Liver (tissue), 3 donors: ENCODE data around the gene CCNH.

Experiments used
- CTCF ChIP-seq: fragments of 150-350 bp; IDR thresholded peaks from 2 replicates; pipeline ENCODE4 v1.5.1; 2017; ENCODE audit warnings: improper control_type of control experiment, low read depth, low read length; ENCODE audit not compliant: missing input control
- EGR1 ChIP-seq, 2 donors: IDR thresholded peaks; 2 replicates each; pipeline ENCODE4 v1.6.1; 2016 to 2018; ENCODE audit warnings: antibody characterized with exemption in 2 of 2, low read depth in 2 of 2
- GABPA ChIP-seq, 2 donors: IDR thresholded peaks in 1 of 2; conservative IDR thresholded peaks in 1 of 2; 2 replicates each; pipeline ENCODE4 v1.6.1; 2016; ENCODE audit warnings: antibody characterized with exemption in 2 of 2, mild to moderate bottlenecking in 1 of 2, moderate library complexity in 1 of 2
- HNF4A ChIP-seq, 2 donors: conservative IDR thresholded peaks; 2 replicates each; pipeline ENCODE4 v1.6.1; 2016; ENCODE audit warnings: antibody characterized with exemption in 2 of 2, mild to moderate bottlenecking in 2 of 2
- JUND ChIP-seq, 2 donors: IDR thresholded peaks; 2 replicates each; pipeline ENCODE4 v1.6.1; 2016; ENCODE audit warnings: antibody characterized with exemption in 2 of 2
- MAX ChIP-seq: IDR thresholded peaks from 2 replicates; pipeline ENCODE4 v1.6.1; 2016; ENCODE audit warnings: antibody characterized with exemption
- SP1 ChIP-seq: IDR thresholded peaks from 2 replicates; pipeline ENCODE4 v1.6.1; 2018; ENCODE audit warnings: antibody characterized with exemption, mild to moderate bottlenecking
- TAF1 ChIP-seq: conservative IDR thresholded peaks from 2 replicates; pipeline ENCODE4 v1.6.1; 2016; ENCODE audit warnings: antibody characterized with exemption, mild to moderate bottlenecking
- YY1 ChIP-seq: IDR thresholded peaks from 2 replicates; pipeline ENCODE4 v1.6.1; 2016; ENCODE audit warnings: antibody characterized with exemption, mild to moderate bottlenecking
- TF ChIP-seq, protein P1 (sequence below): IDR thresholded peaks from 2 replicates; pipeline ENCODE4 v1.6.1; 2016; ENCODE audit warnings: antibody characterized with exemption
- TF ChIP-seq, protein P2 (sequence below): IDR thresholded peaks from 2 replicates; pipeline ENCODE4 v1.6.1; 2016; ENCODE audit warnings: antibody characterized with exemption, mild to moderate bottlenecking
- donor health status: healthy.
- donor health status: healthy.

DNA sequence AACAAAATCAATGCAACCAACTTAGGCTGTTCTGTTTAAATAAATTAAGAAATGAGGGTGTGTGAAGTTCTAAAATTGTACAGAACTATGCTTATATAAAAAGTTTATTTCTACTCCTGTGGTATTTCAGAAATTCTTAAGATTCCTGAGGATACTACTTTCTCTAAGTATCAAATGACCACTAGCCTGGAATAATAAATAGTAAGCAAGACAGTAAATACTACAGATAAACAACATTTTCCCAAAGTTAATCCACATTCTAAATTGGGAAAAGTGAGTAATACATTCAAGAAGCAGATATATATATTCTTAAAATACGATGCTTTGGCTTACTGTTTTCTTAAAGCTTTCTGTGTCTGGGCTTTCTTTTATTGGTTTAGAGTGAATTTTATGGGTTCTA, 29.5 kb downstream of the CCNH start:
- TF ChIP-seq CTCF (no peak), EGR1 (IDR thresholded peaks at IDR 0.05; ENCODE audit: low read depth in 2 of 2) (no peak), YY1 (no peak), JUND (IDR thresholded peaks at IDR 0.05) (no peak), SP1 (no peak), HNF4A (conservative IDR thresholded peaks at IDR 0.05) (no peak), MAX (no peak), TAF1 (no peak), GABPA (IDR thresholded peaks at IDR 0.05 in 1 of 2, conservative IDR thresholded peaks at IDR 0.05 in 1 of 2) (no peak)
- TF ChIP-seq, protein P1, sequence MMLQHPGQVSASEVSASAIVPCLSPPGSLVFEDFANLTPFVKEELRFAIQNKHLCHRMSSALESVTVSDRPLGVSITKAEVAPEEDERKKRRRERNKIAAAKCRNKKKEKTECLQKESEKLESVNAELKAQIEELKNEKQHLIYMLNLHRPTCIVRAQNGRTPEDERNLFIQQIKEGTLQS, result no peak
- TF ChIP-seq, protein P2, sequence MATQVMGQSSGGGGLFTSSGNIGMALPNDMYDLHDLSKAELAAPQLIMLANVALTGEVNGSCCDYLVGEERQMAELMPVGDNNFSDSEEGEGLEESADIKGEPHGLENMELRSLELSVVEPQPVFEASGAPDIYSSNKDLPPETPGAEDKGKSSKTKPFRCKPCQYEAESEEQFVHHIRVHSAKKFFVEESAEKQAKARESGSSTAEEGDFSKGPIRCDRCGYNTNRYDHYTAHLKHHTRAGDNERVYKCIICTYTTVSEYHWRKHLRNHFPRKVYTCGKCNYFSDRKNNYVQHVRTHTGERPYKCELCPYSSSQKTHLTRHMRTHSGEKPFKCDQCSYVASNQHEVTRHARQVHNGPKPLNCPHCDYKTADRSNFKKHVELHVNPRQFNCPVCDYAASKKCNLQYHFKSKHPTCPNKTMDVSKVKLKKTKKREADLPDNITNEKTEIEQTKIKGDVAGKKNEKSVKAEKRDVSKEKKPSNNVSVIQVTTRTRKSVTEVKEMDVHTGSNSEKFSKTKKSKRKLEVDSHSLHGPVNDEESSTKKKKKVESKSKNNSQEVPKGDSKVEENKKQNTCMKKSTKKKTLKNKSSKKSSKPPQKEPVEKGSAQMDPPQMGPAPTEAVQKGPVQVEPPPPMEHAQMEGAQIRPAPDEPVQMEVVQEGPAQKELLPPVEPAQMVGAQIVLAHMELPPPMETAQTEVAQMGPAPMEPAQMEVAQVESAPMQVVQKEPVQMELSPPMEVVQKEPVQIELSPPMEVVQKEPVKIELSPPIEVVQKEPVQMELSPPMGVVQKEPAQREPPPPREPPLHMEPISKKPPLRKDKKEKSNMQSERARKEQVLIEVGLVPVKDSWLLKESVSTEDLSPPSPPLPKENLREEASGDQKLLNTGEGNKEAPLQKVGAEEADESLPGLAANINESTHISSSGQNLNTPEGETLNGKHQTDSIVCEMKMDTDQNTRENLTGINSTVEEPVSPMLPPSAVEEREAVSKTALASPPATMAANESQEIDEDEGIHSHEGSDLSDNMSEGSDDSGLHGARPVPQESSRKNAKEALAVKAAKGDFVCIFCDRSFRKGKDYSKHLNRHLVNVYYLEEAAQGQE, result no peak
